Gastrocnemius medialis (tissue), 4 donors: ENCODE data around the gene ACVR1. TPM values are rescaled to one million over a fixed set of nuclear protein-coding genes. Genes with fewer than 3 reads are reported as not detected.

ENCODE experiments used
- ATAC-seq, 2 donors: fragments of 150-250 bp; one replicate each; pipeline ENCODE4 v1.9.1; 2016
- DNase-seq, 2 donors: peaks; one replicate each; pipeline ENCODE4 v3.0.0-alpha.2; 2019
- H3K27ac ChIP-seq, 4 donors: fragments of 200-600 bp; sonication (generic); 1 replicate in 1 of 4; 2 replicates in 3 of 4; pipeline ENCODE4 v1.5.1; 2016 to 2018; ENCODE audit warnings: mild to moderate bottlenecking in 2 of 4, moderate library complexity in 1 of 4
- H3K27me3 ChIP-seq, 3 donors: fragments of 200-600 bp; sonication (generic) in 2 of 3; 1 replicate in 1 of 3; 2 replicates in 2 of 3; pipeline versions ENCODE4 v1.5.1 to v1.6.0; 2016 to 2019; ENCODE audit warnings: mild to moderate bottlenecking in 1 of 3, moderate library complexity in 1 of 3
- H3K36me3 ChIP-seq, 2 donors: fragments of 200-600 bp; sonication (generic) in 1 of 2; one replicate each; pipeline ENCODE4 v1.5.1; 2017 to 2018
- H3K4me1 ChIP-seq, 2 donors: fragments of 200-600 bp; sonication (generic) in 1 of 2; one replicate each; pipeline ENCODE4 v1.5.1; 2016 to 2017; ENCODE audit warnings: mild to moderate bottlenecking in 2 of 2
- H3K4me3 ChIP-seq, 4 donors: fragments of 200-600 bp; sonication (generic) in 3 of 4; 1 replicate in 1 of 4; 2 replicates in 3 of 4; pipeline ENCODE4 v1.5.1; 2016 to 2019; ENCODE audit warnings: mild to moderate bottlenecking in 2 of 4
- H3K9me3 ChIP-seq, 3 donors: fragments of 200-600 bp; sonication (generic) in 2 of 3; 1 replicate in 1 of 3; 2 replicates in 2 of 3; pipeline ENCODE4 v1.5.1; 2016 to 2019
- CTCF ChIP-seq, 5 experiments: fragments of 450-650 bp in 3 of 5; fragments of 200-600 bp in 2 of 5; sonication (generic) in 2 of 5; IDR thresholded peaks in 4 of 5; conservative IDR thresholded peaks in 1 of 5; 1 replicate in 4 of 5; 2 replicates in 1 of 5; pipeline ENCODE4 v1.5.1; 2016 to 2019; ENCODE audit warnings: antibody characterized with exemption in 5 of 5, mild to moderate bottlenecking in 3 of 5, moderate library complexity in 3 of 5
- POLR2A ChIP-seq, 2 donors: fragments of 450-650 bp; IDR thresholded peaks; one replicate each; pipeline ENCODE4 v1.6.1; 2017; ENCODE audit warnings: antibody characterized with exemption in 2 of 2, mild to moderate bottlenecking in 2 of 2, moderate library complexity in 2 of 2
- in situ Hi-C, 4 donors: fragments of 200-750 bp; cut with MboI; loops; one replicate each; pipeline versions ENCODE4 v1.15.0 to v1.8.0; 2017; ENCODE audit warnings: low sequenced_read_pairs in 4 of 4
- intact Hi-C: fragments of 100-400 bp; cut with DNase I; formaldehyde crosslinking; loops from one replicate; pipeline ENCODE4 v1.15.1; 2023; ENCODE audit warnings: low total_unique reads
- total RNA-seq, 4 donors: library from RNA; depleted of rRNA; stranded (reverse); fragments of >200 nt; gene quantifications; one replicate each; pipeline versions ENCODE4 v1.1.0 to v1.2.3, GENCODE V29; 2016

Gene ACVR1
- total RNA-seq, 4 donors from 2014 or later: 10.8 to 18.4 (median 12.2) TPM

DNA sequence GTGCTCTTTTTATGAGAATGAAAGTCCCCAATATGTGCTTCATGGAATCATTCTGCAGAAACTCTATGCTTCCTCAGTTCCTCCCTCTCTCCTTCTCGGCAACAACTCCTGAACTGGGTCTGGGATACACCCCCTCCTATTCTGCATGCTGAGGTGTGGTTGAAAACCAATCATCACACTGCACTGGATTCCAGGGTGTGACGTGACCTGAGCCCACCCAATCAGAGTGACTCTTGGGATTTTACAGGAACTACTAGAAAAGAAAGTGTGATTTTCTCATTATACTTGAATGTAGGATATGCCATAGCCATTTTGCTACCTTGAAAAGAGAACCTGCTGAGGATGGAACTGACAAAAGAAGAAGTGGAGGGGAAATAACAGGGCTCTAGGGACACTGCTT lies 36.3 kb downstream of the ACVR1 start:
- Histone ChIP-seq H3K36me3 (no peaks in the 10 kb centered on the region), H3K27me3 (no peaks in the 10 kb centered on the region), H3K27ac (peak overlapping the region; percentile 83 to 91 (median 90)), H3K9me3 (no peaks in the 10 kb centered on the region), H3K4me3 (no peak overlapping the region), H3K4me1 (peaks cover 85 to 88% of the 10 kb centered on the region in 2 donors)
- in situ Hi-C loops (no loop called here), intact Hi-C loops (loop anchor here (2.0 kb wide), 2 partner anchors 37 to 49 kb away; partner anchors contain the start of gene ACVR1)
- ATAC-seq: no peak
- TF ChIP-seq POLR2A (IDR thresholded peaks at IDR 0.05): no peak
- DNase-seq: no peak

- peak overlapping the region in 1 of 4 donors; percentile 62 for H3K4me3 ChIP-seq
- no peaks in the 10 kb centered on the region for H3K36me3 ChIP-seq
- intact Hi-C loops (loop anchor here (2.0 kb wide), 2 partner anchors 38 to 48 kb away; partner anchors contain the start of gene ACVR1), in situ Hi-C loops (no loop called here)
- H3K9me3 ChIP-seq: no peaks in the 10 kb centered on the region
- ATAC-seq (peak; percentile 48 to 63), DNase-seq (peak; percentile 52 to 71)
- peak overlapping the region; percentile 83 to 91 (median 90) for H3K27ac ChIP-seq
- peaks cover 79 to 85% of the 10 kb centered on the region in 2 donors for H3K4me1 ChIP-seq
- no peaks in the 10 kb centered on the region for H3K27me3 ChIP-seq
- no peak for TF ChIP-seq CTCF (IDR thresholded peaks at IDR 0.05 in 4 of 5, conservative IDR thresholded peaks at IDR 0.05 in 1 of 5)
- TF ChIP-seq POLR2A (IDR thresholded peaks at IDR 0.05): no peak
These were observed 36.8 kb downstream of the ACVR1 start for GRCh38 chr2:157839162-157839801.

- DNase-seq (peak; percentile 54 to 64), ATAC-seq (peak; percentile 74 to 75)
- no peaks in the 10 kb centered on the region for H3K36me3 ChIP-seq
- H3K9me3 ChIP-seq: no peaks in the 10 kb centered on the region
- H3K27me3 ChIP-seq: no peaks in the 10 kb centered on the region
- peaks cover 72 to 84% of the 10 kb centered on the region in 2 donors for H3K4me1 ChIP-seq
- in situ Hi-C loops (no loop called here), intact Hi-C loops (loop anchor here (2.0 kb wide), 2 partner anchors 38 to 48 kb away; partner anchors contain the start of gene ACVR1)
- TF ChIP-seq CTCF (IDR thresholded peaks at IDR 0.05 in 4 of 5, conservative IDR thresholded peaks at IDR 0.05 in 1 of 5): no peak
- TF ChIP-seq POLR2A (IDR thresholded peaks at IDR 0.05): peak; percentile 18 to 51
- peak overlapping the region; percentile 83 to 91 (median 90) for H3K27ac ChIP-seq
- H3K4me3 ChIP-seq: peak overlapping the region; percentile 50 to 62 (median 55)
These were observed 37.5 kb downstream of the ACVR1 start for GRCh38 chr2:157838442-157839161.

DNA sequence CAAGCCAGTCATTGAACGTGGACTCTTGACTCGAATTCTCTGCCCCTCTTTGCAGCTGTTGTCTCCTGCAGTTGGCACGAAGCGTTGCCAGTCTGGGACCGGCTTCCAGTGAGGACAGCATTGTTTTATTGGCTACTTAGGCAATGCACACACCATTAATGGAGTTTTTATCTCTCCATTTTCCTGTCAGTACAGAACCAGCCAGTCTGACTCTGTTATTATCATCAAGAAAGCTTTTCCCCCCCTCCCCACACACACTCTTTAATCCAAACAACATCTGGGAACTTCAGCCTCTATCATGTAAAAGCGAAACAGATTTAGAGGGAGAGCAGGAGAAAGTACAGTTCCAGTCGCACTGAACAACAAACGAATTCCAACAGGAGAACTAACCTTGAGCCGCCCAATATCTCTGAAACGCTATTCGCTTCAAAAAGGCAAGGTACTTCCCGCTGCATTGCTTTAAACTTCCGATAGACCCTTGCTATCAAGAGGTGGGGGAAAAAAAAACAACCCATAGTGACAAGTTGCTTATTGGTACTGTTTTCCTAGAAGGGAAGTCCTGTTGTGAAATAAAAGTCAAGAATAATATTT lies 38.2 kb downstream of the ACVR1 start:
- Histone ChIP-seq H3K4me1 (peaks cover 66 to 84% of the 10 kb centered on the region in 2 donors), H3K9me3 (no peaks in the 10 kb centered on the region), H3K27ac (peak overlapping the region; percentile 83 to 91 (median 90)), H3K36me3 (no peaks in the 10 kb centered on the region), H3K4me3 (peak overlapping the region; percentile 50 to 62 (median 55)), H3K27me3 (no peaks in the 10 kb centered on the region)
- in situ Hi-C loops: no loop called here
- ATAC-seq: peak; percentile 50 to 73
- intact Hi-C loops: loop anchor here (2.0 kb wide), 2 partner anchors 39 to 47 kb away; partner anchors contain the start of gene ACVR1
- TF ChIP-seq POLR2A (IDR thresholded peaks at IDR 0.05) (no peak), CTCF (IDR thresholded peaks at IDR 0.05 in 4 of 5, conservative IDR thresholded peaks at IDR 0.05 in 1 of 5) (no peak)
- peak; percentile 69 to 88 for DNase-seq
